Esophagus muscularis mucosa (tissue), 4 donors: ENCODE results near the gene RNASEH1. TPM values are rescaled to one million over a fixed set of nuclear protein-coding genes. Genes with fewer than 3 reads are reported as not detected.

Experiments
- DNase-seq: peaks from one replicate; pipeline ENCODE4 v3.0.0-alpha.2; 2017; ENCODE audit errors: extremely low spot score
- H3K27ac ChIP-seq, 4 donors: fragments of 200-600 bp; sonication (generic); replicated peaks in 1 of 4; 1 replicate in 3 of 4; 2 replicates in 1 of 4; pipeline ENCODE4 v1.5.1; 2016 to 2019; ENCODE audit warnings: mild to moderate bottlenecking in 1 of 4
- H3K27me3 ChIP-seq, 4 donors: fragments of 200-600 bp; sonication (generic); one replicate each; pipeline versions ENCODE4 v1.5.1 to v1.6.0; 2016 to 2019
- H3K36me3 ChIP-seq, 4 donors: fragments of 200-600 bp; sonication (generic); one replicate each; pipeline ENCODE4 v1.5.1; 2016 to 2019
- H3K4me1 ChIP-seq, 4 donors: fragments of 200-600 bp; sonication (generic); one replicate each; pipeline ENCODE4 v1.5.1; 2016 to 2019
- H3K4me3 ChIP-seq, 4 donors: fragments of 200-600 bp; sonication (generic); 1 replicate in 2 of 4; 2 replicates in 2 of 4; pipeline ENCODE4 v1.5.1; 2016 to 2019; ENCODE audit warnings: mild to moderate bottlenecking in 4 of 4, moderate library complexity in 1 of 4
- H3K9me3 ChIP-seq, 4 donors: fragments of 200-600 bp; sonication (generic); 1 replicate in 3 of 4; 2 replicates in 1 of 4; pipeline ENCODE4 v1.5.1; 2016 to 2019
- EP300 ChIP-seq: sonication (generic); formaldehyde crosslinking; IDR thresholded peaks from one replicate; pipeline ENCODE4 v1.6.1; 2017; ENCODE audit warnings: antibody characterized with exemption
- POLR2A ChIP-seq: fragments of 450-650 bp; IDR thresholded peaks from one replicate; pipeline ENCODE4 v1.6.1; 2017; ENCODE audit warnings: antibody characterized with exemption, moderate library complexity, mild to moderate bottlenecking, low read depth
- POLR2AphosphoS5 ChIP-seq, 2 donors: sonication (generic); formaldehyde crosslinking; IDR thresholded peaks; one replicate each; pipeline ENCODE4 v1.6.1; 2017; ENCODE audit warnings: antibody characterized with exemption in 2 of 2
- WGBS: methylation state at CpG from one replicate; pipeline ENCODE4 v1.1.5; 2018; 5-methylcytosine and 5-hydroxymethylcytosine counted together
- intact Hi-C: fragments of 100-400 bp; cut with DNase I; formaldehyde crosslinking; loops from one replicate; pipeline ENCODE4 v1.15.1; 2023
- total RNA-seq, 4 donors: library from RNA; depleted of rRNA; stranded (reverse); fragments of >200 nt; gene quantifications; one replicate each; pipeline versions ENCODE4 v1.1.0 to v1.2.1, GENCODE V29; 2016
- TF ChIP-seq, protein P1 (sequence below), 3 experiments: fragments of 200-600 bp in 2 of 3; fragments of 450-650 bp in 1 of 3; sonication (generic) in 2 of 3; IDR thresholded peaks; one replicate each; pipeline ENCODE4 v1.5.1; 2017 to 2019; ENCODE audit warnings: antibody characterized with exemption in 3 of 3, mild to moderate bottlenecking in 2 of 3, moderate library complexity in 1 of 3

The RNASEH1 gene
- total RNA-seq, 4 donors from 2014 or later: 30.2 to 36.5 (median 34.5) TPM

DNA sequence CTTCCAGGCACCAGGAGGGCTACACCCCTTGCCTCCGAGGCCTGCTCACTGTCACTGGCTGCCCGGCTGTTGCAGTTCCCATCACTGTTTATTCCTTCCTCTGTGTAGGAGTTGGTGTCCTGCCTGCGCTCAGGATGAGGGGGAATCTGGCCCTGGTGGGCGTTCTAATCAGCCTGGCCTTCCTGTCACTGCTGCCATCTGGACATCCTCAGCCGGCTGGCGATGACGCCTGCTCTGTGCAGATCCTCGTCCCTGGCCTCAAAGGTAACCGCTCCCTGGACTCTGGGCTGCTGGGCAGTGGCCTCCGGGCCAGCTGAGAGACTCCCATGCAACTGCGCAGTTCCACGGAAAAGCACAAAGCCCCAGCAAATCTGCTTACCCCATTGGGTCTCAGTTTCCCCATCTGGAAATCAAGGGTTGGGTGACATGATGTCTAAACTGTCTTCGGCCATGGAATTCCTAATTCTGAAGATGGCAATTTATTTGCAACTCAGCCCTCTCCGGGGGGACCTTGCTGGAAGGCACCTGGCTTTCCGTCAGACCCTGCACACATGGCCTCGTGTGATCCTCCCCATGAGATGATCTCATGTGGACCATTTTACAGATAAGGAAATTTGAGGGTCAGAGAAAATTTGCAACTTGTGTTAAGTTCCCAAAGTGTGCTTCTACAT lies 46.2 kb upstream of the RNASEH1 start:
- peaks cover 0 to 13% (median 0%) of the 10 kb centered on the region in 4 donors for H3K4me1 ChIP-seq
- TF ChIP-seq POLR2AphosphoS5 (IDR thresholded peaks at IDR 0.05): no peak
- no peak for TF ChIP-seq POLR2A
- no peak for TF ChIP-seq EP300
- TF ChIP-seq, protein P1, sequence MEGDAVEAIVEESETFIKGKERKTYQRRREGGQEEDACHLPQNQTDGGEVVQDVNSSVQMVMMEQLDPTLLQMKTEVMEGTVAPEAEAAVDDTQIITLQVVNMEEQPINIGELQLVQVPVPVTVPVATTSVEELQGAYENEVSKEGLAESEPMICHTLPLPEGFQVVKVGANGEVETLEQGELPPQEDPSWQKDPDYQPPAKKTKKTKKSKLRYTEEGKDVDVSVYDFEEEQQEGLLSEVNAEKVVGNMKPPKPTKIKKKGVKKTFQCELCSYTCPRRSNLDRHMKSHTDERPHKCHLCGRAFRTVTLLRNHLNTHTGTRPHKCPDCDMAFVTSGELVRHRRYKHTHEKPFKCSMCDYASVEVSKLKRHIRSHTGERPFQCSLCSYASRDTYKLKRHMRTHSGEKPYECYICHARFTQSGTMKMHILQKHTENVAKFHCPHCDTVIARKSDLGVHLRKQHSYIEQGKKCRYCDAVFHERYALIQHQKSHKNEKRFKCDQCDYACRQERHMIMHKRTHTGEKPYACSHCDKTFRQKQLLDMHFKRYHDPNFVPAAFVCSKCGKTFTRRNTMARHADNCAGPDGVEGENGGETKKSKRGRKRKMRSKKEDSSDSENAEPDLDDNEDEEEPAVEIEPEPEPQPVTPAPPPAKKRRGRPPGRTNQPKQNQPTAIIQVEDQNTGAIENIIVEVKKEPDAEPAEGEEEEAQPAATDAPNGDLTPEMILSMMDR (IDR thresholded peaks at IDR 0.05): no peak
- no peaks in the 10 kb centered on the region for H3K9me3 ChIP-seq
- intact Hi-C loops: no loop called here
- no peak overlapping the region for H3K4me3 ChIP-seq
- H3K27ac ChIP-seq: no peak overlapping the region
- 74% methylated on average over 14 of the region's 16 CpGs for whole genome bisulfite sequencing
- H3K27me3 ChIP-seq: no peaks in the 10 kb centered on the region
- H3K36me3 ChIP-seq: no peaks in the 10 kb centered on the region
- DNase-seq: peak; percentile 74

DNA sequence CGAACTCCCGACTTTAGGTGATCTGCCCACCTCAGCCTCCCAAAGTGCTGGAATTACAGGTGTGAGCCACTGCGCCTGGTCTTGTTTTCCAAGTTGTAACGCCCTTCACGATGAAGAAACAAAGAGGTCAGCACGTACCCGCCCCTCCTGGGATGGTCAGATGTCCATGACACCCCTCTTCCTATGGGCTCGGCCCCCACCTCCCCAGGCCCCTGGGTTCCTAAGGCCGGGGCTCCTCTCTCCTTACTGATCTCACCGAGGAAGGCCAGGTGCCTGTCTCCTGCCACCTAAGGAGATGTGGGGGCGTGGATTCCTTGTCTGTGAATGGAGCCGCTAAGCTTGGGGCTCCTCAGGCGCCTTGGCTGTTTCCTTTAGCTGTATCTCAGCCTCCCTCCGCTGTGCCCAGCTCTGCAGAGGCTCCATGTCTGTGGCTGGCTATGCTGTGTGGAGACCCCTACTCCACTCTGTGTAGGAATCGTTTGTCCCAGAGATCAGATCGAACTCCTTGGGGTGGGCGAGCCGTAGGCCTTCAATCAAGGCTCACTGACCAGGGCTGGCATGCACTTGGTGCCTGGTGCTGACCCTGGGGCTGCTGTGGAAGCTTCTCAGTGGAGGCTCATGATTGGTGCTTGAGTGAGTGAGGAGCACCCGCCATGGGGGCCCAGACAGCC lies 45.5 kb upstream of the RNASEH1 start:
- Histone ChIP-seq H3K4me3 (no peak overlapping the region), H3K27me3 (no peaks in the 10 kb centered on the region), H3K9me3 (no peaks in the 10 kb centered on the region), H3K4me1 (peaks cover 0 to 13% (median 0%) of the 10 kb centered on the region in 4 donors), H3K27ac (no peak overlapping the region), H3K36me3 (no peaks in the 10 kb centered on the region)
- DNase-seq: peak; percentile 74
- intact Hi-C loops: no loop called here
- 92% methylated on average over 14 of the region's 19 CpGs for WGBS
- TF ChIP-seq, protein P1 (IDR thresholded peaks at IDR 0.05): no peak
- TF ChIP-seq EP300: no peak
- no peak for TF ChIP-seq POLR2A

DNA sequence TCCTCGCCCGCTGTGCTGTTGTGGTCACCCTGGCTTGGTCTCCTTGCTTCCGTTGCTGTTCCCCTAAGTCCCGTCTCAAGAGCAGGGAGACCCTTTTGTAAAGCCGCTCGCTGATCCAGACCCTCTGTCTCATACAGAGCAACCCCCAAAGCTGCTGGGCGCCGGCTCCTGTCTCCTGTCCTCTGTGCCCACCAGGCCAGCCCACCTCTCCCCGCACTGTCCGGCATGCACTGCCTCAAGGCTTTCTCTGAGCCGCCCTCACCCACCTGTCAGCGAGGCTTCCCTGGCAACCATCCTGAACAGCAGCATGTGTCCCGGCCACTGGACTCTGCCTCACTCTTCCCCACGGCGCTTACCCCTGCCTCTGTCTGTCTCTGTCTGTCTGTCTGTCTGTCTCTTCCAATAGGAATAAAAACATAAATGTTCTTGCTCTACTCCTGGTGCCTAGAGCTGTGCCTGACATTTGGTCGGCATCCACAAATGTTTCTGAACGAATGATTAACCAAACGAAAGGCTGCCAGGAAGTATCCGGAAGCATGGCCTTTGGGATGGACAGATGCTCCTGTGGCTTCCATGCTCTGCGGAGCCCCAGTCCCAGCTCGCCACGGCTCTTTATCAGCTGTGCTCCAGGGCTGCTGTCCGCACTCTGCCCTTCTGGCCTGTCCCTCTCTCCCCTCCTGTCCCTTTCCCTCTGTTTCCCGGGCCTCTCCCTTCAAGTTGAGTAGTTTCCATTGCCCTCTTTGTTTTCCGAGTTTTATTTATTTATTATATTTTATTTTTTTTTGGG lies 44.6 kb upstream of the RNASEH1 start:
- H3K9me3 ChIP-seq: no peaks in the 10 kb centered on the region
- H3K27ac ChIP-seq: no peak overlapping the region
- intact Hi-C loops: no loop called here
- DNase-seq: peak; percentile 68
- no peak overlapping the region for H3K4me3 ChIP-seq
- WGBS: 89% methylated on average over 25 of the region's 25 CpGs
- H3K36me3 ChIP-seq: no peaks in the 10 kb centered on the region
- no peak for TF ChIP-seq POLR2A
- no peak for TF ChIP-seq EP300
- TF ChIP-seq POLR2AphosphoS5 (IDR thresholded peaks at IDR 0.05): no peak
- TF ChIP-seq, protein P1 (IDR thresholded peaks at IDR 0.05): no peak
- H3K27me3 ChIP-seq: no peaks in the 10 kb centered on the region
- peaks cover 0 to 13% (median 0%) of the 10 kb centered on the region in 4 donors for H3K4me1 ChIP-seq

DNA sequence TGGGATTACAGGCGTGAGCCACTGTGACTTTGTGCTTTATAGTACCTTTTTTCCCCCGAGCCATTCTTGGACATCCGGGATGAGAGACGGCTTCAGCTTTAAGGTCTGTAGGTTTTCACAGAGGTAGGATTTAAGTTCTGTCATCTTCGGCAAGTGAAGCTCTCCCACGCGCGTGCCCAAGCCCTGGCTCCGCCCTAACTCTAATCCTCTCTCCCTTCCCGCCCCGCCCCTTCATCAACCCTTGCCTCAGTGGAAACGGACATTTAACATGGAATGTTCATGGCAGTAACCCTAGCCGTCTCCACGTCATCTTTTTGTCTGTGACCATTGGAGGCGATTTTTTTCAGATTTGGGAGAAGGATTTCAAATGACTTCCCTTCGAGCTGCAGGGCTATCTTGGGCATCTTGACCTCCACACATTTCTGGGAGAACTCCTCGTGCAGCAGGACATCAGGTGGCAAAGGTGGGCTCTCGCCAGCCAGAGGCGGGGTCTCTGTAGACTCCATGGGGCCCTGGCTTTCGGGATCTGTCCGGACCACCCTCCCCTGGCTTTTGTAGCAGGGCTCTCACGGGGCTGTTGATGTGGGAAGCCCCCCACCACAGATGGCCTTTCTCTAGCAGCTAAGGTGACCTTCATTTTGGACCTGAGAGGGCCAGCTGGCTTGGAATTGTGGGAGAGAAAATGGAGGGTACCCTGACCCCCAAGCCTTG lies 43.6 kb upstream of the RNASEH1 start:
- Histone ChIP-seq H3K4me3 (no peak overlapping the region), H3K27me3 (no peaks in the 10 kb centered on the region), H3K4me1 (peaks cover 0 to 13% (median 0%) of the 10 kb centered on the region in 4 donors), H3K9me3 (no peaks in the 10 kb centered on the region), H3K27ac (no peak overlapping the region), H3K36me3 (no peaks in the 10 kb centered on the region)
- WGBS: 74% methylated on average over 19 of the region's 22 CpGs
- intact Hi-C loops: no loop called here
- TF ChIP-seq EP300 (no peak), POLR2AphosphoS5 (IDR thresholded peaks at IDR 0.05) (no peak), POLR2A (no peak)
- DNase-seq: no peak
